HepG2 (cell line): ENCODE results near the gene TPM2. TPM values are rescaled to one million over a fixed set of nuclear protein-coding genes. Genes with fewer than 3 reads are reported as not detected.

Source experiments
- FOSL1 ChIP-seq: sonication (generic); formaldehyde crosslinking; IDR thresholded peaks from 2 replicates; pipeline ENCODE4 v1.9.0; 2021; ENCODE audit warnings: missing genetic modification reagents, borderline replicate concordance
- GATA4 ChIP-seq: sonication (generic); IDR thresholded peaks from 2 replicates; pipeline ENCODE4 v1.6.1; 2016; ENCODE audit warnings: antibody characterized with exemption, low read depth, borderline replicate concordance
- NFE2 ChIP-seq: sonication (generic); formaldehyde crosslinking; IDR thresholded peaks from 2 replicates; pipeline ENCODE4 v1.4.0; 2020; ENCODE audit warnings: missing genetic modification reagents
- TOE1 ChIP-seq: sonication (generic); formaldehyde crosslinking; IDR thresholded peaks from 2 replicates; pipeline ENCODE4 v1.4.0; 2020; ENCODE audit warnings: mild to moderate bottlenecking, missing genetic modification reagents
- ZBTB20 ChIP-seq: sonication (generic); formaldehyde crosslinking; IDR thresholded peaks from 2 replicates; pipeline ENCODE4 v1.8.1; 2023; ENCODE audit warnings: missing genetic modification reagents, low read depth, mild to moderate bottlenecking, borderline replicate concordance
- ZFP36L1 ChIP-seq: sonication (generic); formaldehyde crosslinking; IDR thresholded peaks from 2 replicates; pipeline ENCODE4 v1.8.0; 2022; ENCODE audit warnings: mild to moderate bottlenecking, missing genetic modification reagents, moderate library complexity
- ZMYM4 ChIP-seq: sonication (generic); formaldehyde crosslinking; IDR thresholded peaks from 2 replicates; pipeline ENCODE4 v1.8.1; 2023; ENCODE audit warnings: mild to moderate bottlenecking, missing genetic modification reagents
- ZNF343 ChIP-seq: sonication (generic); formaldehyde crosslinking; IDR thresholded peaks from 2 replicates; pipeline ENCODE4 v1.4.0; 2020; ENCODE audit warnings: mild to moderate bottlenecking, missing genetic modification reagents
- ZNF383 ChIP-seq: sonication (generic); formaldehyde crosslinking; IDR thresholded peaks from 2 replicates; pipeline ENCODE4 v1.4.0; 2020; ENCODE audit warnings: missing genetic modification reagents, mild to moderate bottlenecking, borderline replicate concordance
- ZNF646 ChIP-seq: sonication (generic); formaldehyde crosslinking; IDR thresholded peaks from 2 replicates; pipeline ENCODE4 v1.9.0; 2021; ENCODE audit warnings: mild to moderate bottlenecking, missing genetic modification reagents
- ZNF747 ChIP-seq: sonication (generic); formaldehyde crosslinking; IDR thresholded peaks from 2 replicates; pipeline ENCODE4 v1.8.1; 2023; ENCODE audit warnings: missing genetic modification reagents, mild to moderate bottlenecking, borderline replicate concordance
- polyA plus RNA-seq, 8 experiments: library from polyadenylated mRNA; depleted of rRNA in 3 of 8; stranded (reverse) in 7 of 8; unstranded in 1 of 8; fragments of >200 nt; fragmentation: Illumina TruSeq in 4 of 8; extraction: Trizol in 4 of 8; gene quantifications; 2 replicates each; pipeline versions ENCODE4 v1.2.1 to v1.2.3, GENCODE V29; 2011 to 2016; ENCODE audit warnings: low read depth in 4 of 8, missing spikeins in 1 of 8, mixed read lengths in 1 of 8; ENCODE audit not compliant: insufficient read depth in 1 of 8
- total RNA-seq, 5 experiments: library from RNA; depleted of rRNA; stranded (reverse); fragments of >200 nt; fragmentation: Illumina TruSeq; extraction: Trizol; gene quantifications; 2 replicates each; pipeline ENCODE4 v1.2.3, GENCODE V29; 2016; ENCODE audit warnings: low read depth in 1 of 5
- TF ChIP-seq, protein P1 (sequence below): sonication (generic); formaldehyde crosslinking; IDR thresholded peaks from 2 replicates; pipeline ENCODE4 v1.8.0; 2022; ENCODE audit warnings: mild to moderate bottlenecking, missing genetic modification reagents; ENCODE audit not compliant: insufficient replicate concordance
- TF ChIP-seq, protein P2 (sequence below): sonication (generic); formaldehyde crosslinking; IDR thresholded peaks from 2 replicates; pipeline ENCODE4 v1.4.0; 2020; ENCODE audit warnings: low read depth, mild to moderate bottlenecking, missing genetic modification reagents
- TF ChIP-seq, protein P3 (sequence below): sonication (generic); formaldehyde crosslinking; conservative IDR thresholded peaks from 2 replicates; pipeline ENCODE4 v1.8.0; 2022; ENCODE audit warnings: missing genetic modification reagents

Gene TPM2
- total and polyA plus RNA-seq, 2 of the 13 experiments (the other 11 are each of a cell fraction or from before 2014, with no cell fraction given) = 3.1 to 10.7 TPM

- no peak for TF ChIP-seq ZNF646 (CRISPR knock-in tag)
- TF ChIP-seq, protein P1, sequence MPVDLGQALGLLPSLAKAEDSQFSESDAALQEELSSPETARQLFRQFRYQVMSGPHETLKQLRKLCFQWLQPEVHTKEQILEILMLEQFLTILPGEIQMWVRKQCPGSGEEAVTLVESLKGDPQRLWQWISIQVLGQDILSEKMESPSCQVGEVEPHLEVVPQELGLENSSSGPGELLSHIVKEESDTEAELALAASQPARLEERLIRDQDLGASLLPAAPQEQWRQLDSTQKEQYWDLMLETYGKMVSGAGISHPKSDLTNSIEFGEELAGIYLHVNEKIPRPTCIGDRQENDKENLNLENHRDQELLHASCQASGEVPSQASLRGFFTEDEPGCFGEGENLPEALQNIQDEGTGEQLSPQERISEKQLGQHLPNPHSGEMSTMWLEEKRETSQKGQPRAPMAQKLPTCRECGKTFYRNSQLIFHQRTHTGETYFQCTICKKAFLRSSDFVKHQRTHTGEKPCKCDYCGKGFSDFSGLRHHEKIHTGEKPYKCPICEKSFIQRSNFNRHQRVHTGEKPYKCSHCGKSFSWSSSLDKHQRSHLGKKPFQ = peak; percentile 31
- no peak for TF ChIP-seq NFE2 (CRISPR knock-in tag)
- no peak for TF ChIP-seq ZNF383 (CRISPR knock-in tag)
- no peak for TF ChIP-seq ZNF747 (CRISPR knock-in tag)
- TF ChIP-seq FOSL1 = no peak
- TF ChIP-seq ZFP36L1 (CRISPR knock-in tag) = no peak
- no peak for TF ChIP-seq TOE1 (CRISPR knock-in tag)
- TF ChIP-seq ZNF343 (CRISPR knock-in tag) = no peak
- no peak for TF ChIP-seq GATA4
- no peak for TF ChIP-seq ZBTB20 (CRISPR knock-in tag)
- TF ChIP-seq, protein P2, sequence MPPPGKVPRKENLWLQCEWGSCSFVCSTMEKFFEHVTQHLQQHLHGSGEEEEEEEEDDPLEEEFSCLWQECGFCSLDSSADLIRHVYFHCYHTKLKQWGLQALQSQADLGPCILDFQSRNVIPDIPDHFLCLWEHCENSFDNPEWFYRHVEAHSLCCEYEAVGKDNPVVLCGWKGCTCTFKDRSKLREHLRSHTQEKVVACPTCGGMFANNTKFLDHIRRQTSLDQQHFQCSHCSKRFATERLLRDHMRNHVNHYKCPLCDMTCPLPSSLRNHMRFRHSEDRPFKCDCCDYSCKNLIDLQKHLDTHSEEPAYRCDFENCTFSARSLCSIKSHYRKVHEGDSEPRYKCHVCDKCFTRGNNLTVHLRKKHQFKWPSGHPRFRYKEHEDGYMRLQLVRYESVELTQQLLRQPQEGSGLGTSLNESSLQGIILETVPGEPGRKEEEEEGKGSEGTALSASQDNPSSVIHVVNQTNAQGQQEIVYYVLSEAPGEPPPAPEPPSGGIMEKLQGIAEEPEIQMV (CRISPR knock-in tag) = no peak
- TF ChIP-seq, protein P3, sequence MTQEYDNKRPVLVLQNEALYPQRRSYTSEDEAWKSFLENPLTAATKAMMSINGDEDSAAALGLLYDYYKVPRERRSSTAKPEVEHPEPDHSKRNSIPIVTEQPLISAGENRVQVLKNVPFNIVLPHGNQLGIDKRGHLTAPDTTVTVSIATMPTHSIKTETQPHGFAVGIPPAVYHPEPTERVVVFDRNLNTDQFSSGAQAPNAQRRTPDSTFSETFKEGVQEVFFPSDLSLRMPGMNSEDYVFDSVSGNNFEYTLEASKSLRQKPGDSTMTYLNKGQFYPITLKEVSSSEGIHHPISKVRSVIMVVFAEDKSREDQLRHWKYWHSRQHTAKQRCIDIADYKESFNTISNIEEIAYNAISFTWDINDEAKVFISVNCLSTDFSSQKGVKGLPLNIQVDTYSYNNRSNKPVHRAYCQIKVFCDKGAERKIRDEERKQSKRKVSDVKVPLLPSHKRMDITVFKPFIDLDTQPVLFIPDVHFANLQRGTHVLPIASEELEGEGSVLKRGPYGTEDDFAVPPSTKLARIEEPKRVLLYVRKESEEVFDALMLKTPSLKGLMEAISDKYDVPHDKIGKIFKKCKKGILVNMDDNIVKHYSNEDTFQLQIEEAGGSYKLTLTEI (CRISPR knock-in tag) = no peak
- TF ChIP-seq ZMYM4 (CRISPR knock-in tag) = peak; percentile 53; the same call in 1 of the 2 replicates
Measured at GRCh38 chr9:35646533-35647265, 43.0 kb downstream of the TPM2 start (continued).
